GM23338 (cell line): ENCODE measurements around the gene DSC2. TPM values are rescaled to one million over a fixed set of nuclear protein-coding genes. Genes with fewer than 3 reads are reported as not detected.

Source experiments
- ATAC-seq: fragments of 200-7000 bp; cut with Tn5 transposase; 3 replicates; pipeline ENCODE4 v1.9.1; 2020
- DNase-seq: peaks from one replicate; pipeline ENCODE4 v3.0.0-alpha.2; 2015; ENCODE audit warnings: low spot score
- H2AFZ ChIP-seq: fragments of 200-600 bp; sonication (generic); 2 replicates; pipeline ENCODE4 v1.8.0; 2016; ENCODE audit warnings: antibody characterized with exemption, mild to moderate bottlenecking, moderate library complexity
- H3F3A ChIP-seq: fragments of 200-600 bp; sonication (generic); replicated peaks from 2 replicates; pipeline ENCODE4 v1.8.0; 2017; ENCODE audit warnings: antibody characterized with exemption, mixed run types, low read depth
- H3K27ac ChIP-seq: fragments of 200-600 bp; sonication (generic); 2 replicates; pipeline ENCODE4 v1.6.1; 2016; ENCODE audit warnings: low read depth
- H3K27me3 ChIP-seq: fragments of 200-600 bp; sonication (generic); 2 replicates; pipeline ENCODE4 v1.8.0; 2016; ENCODE audit warnings: mild to moderate bottlenecking, mixed run types, moderate library complexity; ENCODE audit not compliant: insufficient read depth
- H3K36me3 ChIP-seq: fragments of 200-600 bp; sonication (generic); 2 replicates; pipeline ENCODE4 v1.8.0; 2016; ENCODE audit warnings: mild to moderate bottlenecking; ENCODE audit not compliant: insufficient read depth
- H3K4me1 ChIP-seq: fragments of 200-600 bp; sonication (generic); 2 replicates; pipeline ENCODE4 v1.8.0; 2016; ENCODE audit warnings: mild to moderate bottlenecking, moderate library complexity; ENCODE audit not compliant: insufficient read depth
- H3K4me2 ChIP-seq: fragments of 200-600 bp; sonication (generic); 2 replicates; pipeline ENCODE4 v1.7.1; 2017; ENCODE audit warnings: mixed run types
- H3K4me3 ChIP-seq: fragments of 200-600 bp; sonication (generic); 2 replicates; pipeline ENCODE4 v1.6.1; 2016; ENCODE audit warnings: mixed run types
- H3K79me2 ChIP-seq: fragments of 200-600 bp; sonication (generic); replicated peaks from 2 replicates; pipeline ENCODE4 v1.8.0; 2017; ENCODE audit warnings: mild to moderate bottlenecking; ENCODE audit not compliant: insufficient read depth
- H3K9me2 ChIP-seq: fragments of 200-600 bp; sonication (generic); 2 replicates; pipeline ENCODE4 v1.8.0; 2017; ENCODE audit not compliant: insufficient read depth
- H4K20me1 ChIP-seq: fragments of 200-600 bp; sonication (generic); replicated peaks from 2 replicates; pipeline ENCODE4 v1.8.0; 2017; ENCODE audit warnings: mild to moderate bottlenecking; ENCODE audit not compliant: insufficient read depth
- H3K27ac Mint-ChIP-seq: 2 replicates; pipeline ENCODE4 v1.8.0; 2020; ENCODE audit warnings: inconsistent platforms, mild to moderate bottlenecking, moderate library complexity, mixed read lengths
- H3K27me3 Mint-ChIP-seq: 3 replicates; pipeline ENCODE4 v1.8.0; 2022; ENCODE audit warnings: low read depth, mild to moderate bottlenecking, moderate library complexity, mixed read lengths, inconsistent platforms; ENCODE audit not compliant: insufficient read depth, poor library complexity
- H3K36me3 Mint-ChIP-seq: 3 replicates; pipeline ENCODE4 v1.8.0; 2021; ENCODE audit warnings: low read depth, mild to moderate bottlenecking, inconsistent platforms, moderate library complexity, mixed read lengths
- H3K4me1 Mint-ChIP-seq: 3 replicates; pipeline ENCODE4 v1.8.0; 2020; ENCODE audit warnings: mild to moderate bottlenecking, inconsistent platforms, mixed read lengths
- H3K4me3 Mint-ChIP-seq: 3 replicates; pipeline ENCODE4 v1.8.0; 2021; ENCODE audit warnings: moderate library complexity, mild to moderate bottlenecking, inconsistent platforms, mixed read lengths
- H3K9me3 Mint-ChIP-seq: 3 replicates; pipeline ENCODE4 v1.8.0; 2020; ENCODE audit warnings: moderate library complexity, mild to moderate bottlenecking, inconsistent platforms, mixed read lengths
- CREB1 ChIP-seq: fragments of 250-450 bp; sonication (Bioruptor Pico); IDR thresholded peaks from 2 replicates; pipeline ENCODE4 v1.5.0; 2020; ENCODE audit warnings: low read depth, mild to moderate bottlenecking, moderate library complexity
- EZH2phosphoT487 ChIP-seq: fragments of 200-600 bp; sonication (generic); IDR thresholded peaks from one replicate; pipeline ENCODE4 v1.8.1; 2018; ENCODE audit warnings: antibody characterized with exemption; ENCODE audit not compliant: unreplicated experiment
- JUNB ChIP-seq: IDR thresholded peaks from one replicate; pipeline ENCODE4 v1.6.1; 2016; ENCODE audit warnings: antibody characterized with exemption; ENCODE audit not compliant: unreplicated experiment
- NANOG ChIP-seq: IDR thresholded peaks from 2 replicates; pipeline ENCODE4 v1.6.1; 2016; ENCODE audit warnings: antibody characterized with exemption, borderline replicate concordance
- POLR2AphosphoS5 ChIP-seq: IDR thresholded peaks from 2 replicates; pipeline ENCODE4 v1.6.1; 2016; ENCODE audit warnings: antibody characterized with exemption, low read depth
- STAT1 ChIP-seq: IDR thresholded peaks from one replicate; pipeline ENCODE4 v1.6.1; 2016; ENCODE audit warnings: antibody characterized with exemption; ENCODE audit not compliant: unreplicated experiment
- ZNF331 ChIP-seq: fragments of 250-450 bp; sonication (Bioruptor Pico); IDR thresholded peaks from 2 replicates; pipeline ENCODE4 v1.5.0; 2020; ENCODE audit warnings: low read depth, mild to moderate bottlenecking, moderate library complexity
- polyA plus RNA-seq: library from polyadenylated mRNA; unstranded; fragments of >200 nt; fragmentation: Nextera tagmentation; extraction: Ambion mirVana; gene quantifications from 2 replicates; pipeline ENCODE4 v1.2.1, GENCODE V29; 2016
- total RNA-seq: library from RNA; depleted of rRNA; stranded (reverse); fragments of >200 nt; shearing (Covaris generic); gene quantifications from 2 replicates; pipeline ENCODE4 v1.2.3, GENCODE V29; 2014
- TF ChIP-seq, protein P1 (sequence below): fragments of 250-450 bp; sonication (Bioruptor Pico); IDR thresholded peaks from 2 replicates; pipeline ENCODE4 v1.5.0; 2020; ENCODE audit warnings: mild to moderate bottlenecking, moderate library complexity

Gene DSC2
- total and polyA plus RNA-seq, 2 experiments from 2014 or later: 10.5 to 20.4 TPM

DNA sequence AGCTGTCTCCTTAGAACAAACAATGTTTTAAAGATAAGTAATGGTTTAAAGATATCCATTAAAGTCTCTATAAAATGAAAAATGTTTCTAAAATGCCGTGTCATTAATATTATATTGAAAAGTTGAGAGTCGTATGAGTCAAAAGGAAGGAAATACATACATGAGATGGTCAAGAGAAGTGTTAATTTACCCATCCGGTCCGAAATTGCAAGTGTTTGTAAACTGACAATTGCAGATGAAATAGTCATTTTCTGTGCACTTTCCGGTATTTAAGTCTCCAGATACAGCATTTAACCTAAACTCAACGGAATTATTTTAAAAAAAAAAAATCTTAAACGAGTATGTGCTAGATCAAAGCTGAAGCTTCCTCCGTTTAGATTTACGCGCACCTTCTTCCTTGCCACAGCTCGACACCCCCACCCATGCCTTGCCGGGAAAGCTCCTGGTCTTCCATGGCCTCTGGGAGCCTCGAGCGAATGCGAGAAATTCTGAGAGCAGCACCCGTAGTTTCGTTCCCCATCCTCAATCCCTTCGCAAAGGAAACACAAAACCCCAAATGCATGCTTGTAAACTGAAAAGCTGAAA lies 61.4 kb downstream of the DSC2 start (continued):
- TF ChIP-seq, protein P1, sequence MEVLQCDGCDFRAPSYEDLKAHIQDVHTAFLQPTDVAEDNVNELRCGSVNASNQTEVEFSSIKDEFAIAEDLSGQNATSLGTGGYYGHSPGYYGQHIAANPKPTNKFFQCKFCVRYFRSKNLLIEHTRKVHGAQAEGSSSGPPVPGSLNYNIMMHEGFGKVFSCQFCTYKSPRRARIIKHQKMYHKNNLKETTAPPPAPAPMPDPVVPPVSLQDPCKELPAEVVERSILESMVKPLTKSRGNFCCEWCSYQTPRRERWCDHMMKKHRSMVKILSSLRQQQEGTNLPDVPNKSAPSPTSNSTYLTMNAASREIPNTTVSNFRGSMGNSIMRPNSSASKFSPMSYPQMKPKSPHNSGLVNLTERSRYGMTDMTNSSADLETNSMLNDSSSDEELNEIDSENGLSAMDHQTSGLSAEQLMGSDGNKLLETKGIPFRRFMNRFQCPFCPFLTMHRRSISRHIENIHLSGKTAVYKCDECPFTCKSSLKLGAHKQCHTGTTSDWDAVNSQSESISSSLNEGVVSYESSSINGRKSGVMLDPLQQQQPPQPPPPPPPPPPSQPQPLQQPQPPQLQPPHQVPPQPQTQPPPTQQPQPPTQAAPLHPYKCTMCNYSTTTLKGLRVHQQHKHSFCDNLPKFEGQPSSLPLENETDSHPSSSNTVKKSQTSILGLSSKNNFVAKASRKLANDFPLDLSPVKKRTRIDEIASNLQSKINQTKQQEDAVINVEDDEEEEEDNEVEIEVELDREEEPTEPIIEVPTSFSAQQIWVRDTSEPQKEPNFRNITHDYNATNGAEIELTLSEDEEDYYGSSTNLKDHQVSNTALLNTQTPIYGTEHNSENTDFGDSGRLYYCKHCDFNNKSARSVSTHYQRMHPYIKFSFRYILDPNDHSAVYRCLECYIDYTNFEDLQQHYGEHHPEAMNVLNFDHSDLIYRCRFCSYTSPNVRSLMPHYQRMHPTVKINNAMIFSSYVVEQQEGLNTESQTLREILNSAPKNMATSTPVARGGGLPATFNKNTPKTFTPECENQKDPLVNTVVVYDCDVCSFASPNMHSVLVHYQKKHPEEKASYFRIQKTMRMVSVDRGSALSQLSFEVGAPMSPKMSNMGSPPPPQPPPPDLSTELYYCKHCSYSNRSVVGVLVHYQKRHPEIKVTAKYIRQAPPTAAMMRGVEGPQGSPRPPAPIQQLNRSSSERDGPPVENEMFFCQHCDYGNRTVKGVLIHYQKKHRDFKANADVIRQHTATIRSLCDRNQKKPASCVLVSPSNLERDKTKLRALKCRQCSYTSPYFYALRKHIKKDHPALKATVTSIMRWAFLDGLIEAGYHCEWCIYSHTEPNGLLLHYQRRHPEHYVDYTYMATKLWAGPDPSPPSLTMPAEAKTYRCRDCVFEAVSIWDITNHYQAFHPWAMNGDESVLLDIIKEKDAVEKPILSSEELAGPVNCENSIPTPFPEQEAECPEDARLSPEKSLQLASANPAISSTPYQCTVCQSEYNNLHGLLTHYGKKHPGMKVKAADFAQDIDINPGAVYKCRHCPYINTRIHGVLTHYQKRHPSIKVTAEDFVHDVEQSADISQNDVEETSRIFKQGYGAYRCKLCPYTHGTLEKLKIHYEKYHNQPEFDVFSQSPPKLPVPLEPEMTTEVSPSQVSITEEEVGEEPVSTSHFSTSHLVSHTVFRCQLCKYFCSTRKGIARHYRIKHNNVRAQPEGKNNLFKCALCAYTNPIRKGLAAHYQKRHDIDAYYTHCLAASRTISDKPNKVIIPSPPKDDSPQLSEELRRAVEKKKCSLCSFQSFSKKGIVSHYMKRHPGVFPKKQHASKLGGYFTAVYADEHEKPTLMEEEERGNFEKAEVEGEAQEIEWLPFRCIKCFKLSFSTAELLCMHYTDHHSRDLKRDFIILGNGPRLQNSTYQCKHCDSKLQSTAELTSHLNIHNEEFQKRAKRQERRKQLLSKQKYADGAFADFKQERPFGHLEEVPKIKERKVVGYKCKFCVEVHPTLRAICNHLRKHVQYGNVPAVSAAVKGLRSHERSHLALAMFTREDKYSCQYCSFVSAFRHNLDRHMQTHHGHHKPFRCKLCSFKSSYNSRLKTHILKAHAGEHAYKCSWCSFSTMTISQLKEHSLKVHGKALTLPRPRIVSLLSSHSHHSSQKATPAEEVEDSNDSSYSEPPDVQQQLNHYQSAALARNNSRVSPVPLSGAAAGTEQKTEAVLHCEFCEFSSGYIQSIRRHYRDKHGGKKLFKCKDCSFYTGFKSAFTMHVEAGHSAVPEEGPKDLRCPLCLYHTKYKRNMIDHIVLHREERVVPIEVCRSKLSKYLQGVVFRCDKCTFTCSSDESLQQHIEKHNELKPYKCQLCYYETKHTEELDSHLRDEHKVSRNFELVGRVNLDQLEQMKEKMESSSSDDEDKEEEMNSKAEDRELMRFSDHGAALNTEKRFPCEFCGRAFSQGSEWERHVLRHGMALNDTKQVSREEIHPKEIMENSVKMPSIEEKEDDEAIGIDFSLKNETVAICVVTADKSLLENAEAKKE (CRISPR knock-in tag): no peak
- TF ChIP-seq EZH2phosphoT487 (no peak), ZNF331 (CRISPR knock-in tag) (no peak), CREB1 (CRISPR knock-in tag) (no peak), JUNB (no peak)

- ATAC-seq (no peak), DNase-seq (no peak)
- H3K4me1 ChIP-seq: peaks cover 24% of the 10 kb centered on the region
- H3K4me3 ChIP-seq: no peak overlapping the region
- no peaks in the 10 kb centered on the region for H3K36me3 ChIP-seq
- Mint-ChIP-seq H3K4me1 (peaks cover 30% of the 10 kb centered on the region), H3K9me3 (no peaks in the 10 kb centered on the region; the same call in 2 of the 3 replicates), H3K36me3 (no peaks in the 10 kb centered on the region; the same call in 2 of the 3 replicates), H3K27me3 (peaks cover 46% of the 10 kb centered on the region), H3K4me3 (no peak overlapping the region), H3K27ac (no peak overlapping the region)
- H2AFZ ChIP-seq: no peak overlapping the region
- H3F3A ChIP-seq: peaks cover 6% of the 10 kb centered on the region; the same call in 1 of the 2 replicates
- peaks cover 6% of the 10 kb centered on the region; the same call in 1 of the 2 replicates for H3K9me2 ChIP-seq
- no peaks in the 10 kb centered on the region for H3K79me2 ChIP-seq
- peaks cover 60% of the 10 kb centered on the region for H3K27me3 ChIP-seq
- H3K27ac ChIP-seq: no peak overlapping the region
- no peak overlapping the region for H3K4me2 ChIP-seq
- H4K20me1 ChIP-seq: no peaks in the 10 kb centered on the region
- TF ChIP-seq, protein P1 (CRISPR knock-in tag): no peak
- no peak for TF ChIP-seq POLR2AphosphoS5
- TF ChIP-seq CREB1 (CRISPR knock-in tag): no peak
- no peak for TF ChIP-seq NANOG
- TF ChIP-seq EZH2phosphoT487: no peak
- no peak for TF ChIP-seq STAT1
- TF ChIP-seq ZNF331 (CRISPR knock-in tag): no peak
Observed at GRCh38 chr18:31039426-31039825, 62.8 kb downstream of the DSC2 start.
